Skeletal muscle tissue (tissue), 4 donors: ENCODE measurements around the gene ERAL1. TPM values are rescaled to one million over a fixed set of nuclear protein-coding genes. Genes with fewer than 3 reads are reported as not detected.
"Not testable (repeated sequence)": the region's sequence is repeated elsewhere in the genome, so short reads cannot be mapped to it uniquely, and the experiment has no call there.

ENCODE experiments used
- H3K27ac ChIP-seq: one replicate; pipeline ENCODE4 v1.7.0; 2013; ENCODE audit warnings: mild to moderate bottlenecking, low read depth, low read length, inconsistent platforms
- H3K27me3 ChIP-seq, 3 donors: one replicate each; pipeline ENCODE4 v1.7.0; 2013; ENCODE audit warnings: low read length in 3 of 3; ENCODE audit not compliant: control insufficient read depth in 3 of 3, insufficient read depth in 3 of 3
- H3K36me3 ChIP-seq, 3 donors: one replicate each; pipeline ENCODE4 v1.7.0; 2013; ENCODE audit warnings: low read length in 3 of 3; ENCODE audit not compliant: control insufficient read depth in 3 of 3, insufficient read depth in 3 of 3
- H3K4me1 ChIP-seq, 3 donors: one replicate each; pipeline ENCODE4 v1.7.0; 2013; ENCODE audit warnings: low read length in 3 of 3, mild to moderate bottlenecking in 3 of 3; ENCODE audit not compliant: control insufficient read depth in 3 of 3, insufficient read depth in 3 of 3
- H3K4me3 ChIP-seq, 3 donors: one replicate each; pipeline ENCODE4 v1.7.0; 2013; ENCODE audit warnings: low read length in 3 of 3
- H3K9ac ChIP-seq, 3 donors: one replicate each; pipeline ENCODE4 v1.7.0; 2013; ENCODE audit warnings: low read length in 3 of 3, mild to moderate bottlenecking in 3 of 3, moderate library complexity in 2 of 3, low read depth in 1 of 3
- H3K9me3 ChIP-seq, 3 donors: one replicate each; pipeline ENCODE4 v1.7.0; 2013; ENCODE audit warnings: low read length in 3 of 3; ENCODE audit not compliant: control insufficient read depth in 3 of 3
- total RNA-seq: library from RNA; depleted of rRNA; stranded (reverse); fragments of >200 nt; gene quantifications from one replicate; pipeline ENCODE4 v1.2.3, GENCODE V29; 2014
- donor health status: Osteomylitis.

The ERAL1 gene
- total RNA-seq, 1 donor from 2014 or later = 19.3 TPM

- no peaks in the 10 kb centered on the region for H3K27me3 ChIP-seq
- no peak overlapping the region for H3K4me3 ChIP-seq
- no peak overlapping the region for H3K27ac ChIP-seq
- H3K36me3 ChIP-seq = no peaks in the 10 kb centered on the region
- no peaks in the 10 kb centered on the region for H3K9me3 ChIP-seq
- H3K4me1 ChIP-seq = no peaks in the 10 kb centered on the region
- no peak overlapping the region for H3K9ac ChIP-seq
Measured at GRCh38 chr17:28827672-28828071, 27.1 kb upstream of the ERAL1 start.

- H3K9me3 ChIP-seq = no peaks in the 10 kb centered on the region
- H3K4me3 ChIP-seq = no peak overlapping the region
- H3K4me1 ChIP-seq = no peaks in the 10 kb centered on the region
- H3K27me3 ChIP-seq = no peaks in the 10 kb centered on the region
- H3K27ac ChIP-seq = no peak overlapping the region
- no peaks in the 10 kb centered on the region for H3K36me3 ChIP-seq
- H3K9ac ChIP-seq = no peak overlapping the region
Measured at GRCh38 chr17:28828294-28829040, 26.3 kb upstream of the ERAL1 start.

- Histone ChIP-seq H3K27ac (no peak overlapping the region), H3K9ac (no peak overlapping the region), H3K27me3 (no peaks in the 10 kb centered on the region), H3K36me3 (no peaks in the 10 kb centered on the region), H3K4me3 (no peak overlapping the region), H3K4me1 (no peaks in the 10 kb centered on the region), H3K9me3 (no peaks in the 10 kb centered on the region)
Measured at GRCh38 chr17:28834420-28834819, 20.4 kb upstream of the ERAL1 start.

GRCh38 chr17:28836541-28836940, 18.3 kb upstream of the ERAL1 start:
- not testable (repeated sequence) for H3K27ac ChIP-seq, H3K4me3 ChIP-seq, H3K9me3 ChIP-seq, H3K27me3 ChIP-seq, H3K4me1 ChIP-seq, H3K9ac ChIP-seq, H3K36me3 ChIP-seq

- Histone ChIP-seq H3K27ac (no peak overlapping the region), H3K9ac (no peak overlapping the region), H3K4me1 (peaks cover 5 to 16% (median 8%) of the 10 kb centered on the region in 3 donors), H3K9me3 (no peaks in the 10 kb centered on the region), H3K4me3 (no peak overlapping the region), H3K27me3 (no peaks in the 10 kb centered on the region), H3K36me3 (no peaks in the 10 kb centered on the region)
Measured at GRCh38 chr17:28839221-28839620, 15.6 kb upstream of the ERAL1 start.

GRCh38 chr17:28841901-28842281, 12.9 kb upstream of the ERAL1 start:
- Histone ChIP-seq H3K9me3 (no peaks in the 10 kb centered on the region), H3K4me1 (peaks cover 5 to 16% (median 8%) of the 10 kb centered on the region in 3 donors), H3K27me3 (no peaks in the 10 kb centered on the region), H3K36me3 (no peaks in the 10 kb centered on the region), H3K9ac (peak overlapping the region; percentile 86 to 91 (median 89)), H3K27ac (peak overlapping the region; percentile 72), H3K4me3 (peak overlapping the region; percentile 91 to 97 (median 95))

GRCh38 chr17:28842282-28843012, 12.4 kb upstream of the ERAL1 start, which contains the start of gene FAM222B:
Gene FAM222B (minus strand): TSS chr17:28842790. CDS start chr17:28766667, 76,123 bp downstream.
- peaks cover 5 to 16% (median 8%) of the 10 kb centered on the region in 3 donors for H3K4me1 ChIP-seq
- peak within 1 kb of the TSS; percentile 86 to 91 (median 89) for H3K9ac ChIP-seq
- H3K9me3 ChIP-seq = no peaks in the 10 kb centered on the region
- H3K27ac ChIP-seq = peak within 1 kb of the TSS; percentile 72
- H3K4me3 ChIP-seq = peak within 1 kb of the TSS; percentile 91 to 97 (median 95)
- H3K27me3 ChIP-seq = no peaks in the 10 kb centered on the region
- no peaks in the 10 kb centered on the region for H3K36me3 ChIP-seq

GRCh38 chr17:28843816-28844148, 11.0 kb upstream of the ERAL1 start:
- no peaks in the 10 kb centered on the region for H3K9me3 ChIP-seq
- no peaks in the 10 kb centered on the region for H3K36me3 ChIP-seq
- no peak overlapping the region for H3K27ac ChIP-seq
- peaks cover 5 to 16% (median 8%) of the 10 kb centered on the region in 3 donors for H3K4me1 ChIP-seq
- H3K4me3 ChIP-seq = no peak overlapping the region
- no peak overlapping the region for H3K9ac ChIP-seq
- no peaks in the 10 kb centered on the region for H3K27me3 ChIP-seq

- peaks cover 5 to 16% (median 8%) of the 10 kb centered on the region in 3 donors for H3K4me1 ChIP-seq
- no peaks in the 10 kb centered on the region for H3K27me3 ChIP-seq
- H3K36me3 ChIP-seq = no peaks in the 10 kb centered on the region
- H3K4me3 ChIP-seq = no peak overlapping the region
- H3K9ac ChIP-seq = no peak overlapping the region
- no peak overlapping the region for H3K27ac ChIP-seq
- no peaks in the 10 kb centered on the region for H3K9me3 ChIP-seq
Measured at GRCh38 chr17:28846231-28846630, 8.6 kb upstream of the ERAL1 start.

- not testable (repeated sequence) for H3K27me3 ChIP-seq, H3K9ac ChIP-seq, H3K27ac ChIP-seq, H3K9me3 ChIP-seq, H3K4me3 ChIP-seq, H3K36me3 ChIP-seq
- peaks cover 3 to 12% (median 6%) of the 10 kb centered on the region in 3 donors for H3K4me1 ChIP-seq
Measured at GRCh38 chr17:28846699-28847098, 8.1 kb upstream of the ERAL1 start.
